Upper lobe of left lung (tissue), 4 donors: ENCODE results near the gene LRRC74B.

Experiments
- EP300 ChIP-seq, 4 donors: sonication (generic); formaldehyde crosslinking; IDR thresholded peaks; one replicate each; pipeline ENCODE4 v1.5.1; 2017; ENCODE audit warnings: antibody characterized with exemption in 4 of 4, control low read depth in 2 of 4
- POLR2A ChIP-seq, 4 donors: fragments of 450-650 bp; IDR thresholded peaks; one replicate each; pipeline ENCODE4 v1.5.1; 2016 to 2017; ENCODE audit warnings: antibody characterized with exemption in 4 of 4, mild to moderate bottlenecking in 2 of 4
- POLR2AphosphoS5 ChIP-seq, 2 donors: sonication (generic); formaldehyde crosslinking; IDR thresholded peaks; one replicate each; pipeline ENCODE4 v1.5.1; 2017; ENCODE audit warnings: antibody characterized with exemption in 2 of 2
- TF ChIP-seq, protein P1 (sequence below), 6 experiments: fragments of 450-650 bp in 4 of 6; fragments of 200-600 bp in 2 of 6; sonication (generic) in 2 of 6; IDR thresholded peaks; one replicate each; pipeline ENCODE4 v1.5.1; 2016 to 2019; ENCODE audit warnings: antibody characterized with exemption in 6 of 6

DNA sequence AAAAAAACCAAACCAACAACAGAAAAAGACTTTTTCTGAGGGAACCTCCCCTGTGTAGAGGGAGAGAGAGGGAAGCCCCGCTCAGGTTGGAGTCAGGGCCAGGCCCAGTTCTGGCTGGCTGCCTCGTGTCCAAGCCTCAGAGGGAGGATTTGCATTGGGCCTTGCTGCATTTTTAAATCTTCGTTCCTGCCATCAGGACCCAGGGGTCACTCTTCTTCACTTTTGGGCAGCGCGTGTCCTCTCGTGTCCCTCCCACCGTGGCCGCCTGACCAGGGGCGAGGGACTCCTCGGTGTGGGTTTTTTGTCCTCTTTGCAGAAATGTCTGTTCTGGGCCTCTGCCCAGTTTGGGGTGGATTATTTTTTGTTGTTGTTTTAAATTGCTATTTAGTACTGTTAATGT lies 57.9 kb downstream of the LRRC74B start:
- TF ChIP-seq, protein P1, sequence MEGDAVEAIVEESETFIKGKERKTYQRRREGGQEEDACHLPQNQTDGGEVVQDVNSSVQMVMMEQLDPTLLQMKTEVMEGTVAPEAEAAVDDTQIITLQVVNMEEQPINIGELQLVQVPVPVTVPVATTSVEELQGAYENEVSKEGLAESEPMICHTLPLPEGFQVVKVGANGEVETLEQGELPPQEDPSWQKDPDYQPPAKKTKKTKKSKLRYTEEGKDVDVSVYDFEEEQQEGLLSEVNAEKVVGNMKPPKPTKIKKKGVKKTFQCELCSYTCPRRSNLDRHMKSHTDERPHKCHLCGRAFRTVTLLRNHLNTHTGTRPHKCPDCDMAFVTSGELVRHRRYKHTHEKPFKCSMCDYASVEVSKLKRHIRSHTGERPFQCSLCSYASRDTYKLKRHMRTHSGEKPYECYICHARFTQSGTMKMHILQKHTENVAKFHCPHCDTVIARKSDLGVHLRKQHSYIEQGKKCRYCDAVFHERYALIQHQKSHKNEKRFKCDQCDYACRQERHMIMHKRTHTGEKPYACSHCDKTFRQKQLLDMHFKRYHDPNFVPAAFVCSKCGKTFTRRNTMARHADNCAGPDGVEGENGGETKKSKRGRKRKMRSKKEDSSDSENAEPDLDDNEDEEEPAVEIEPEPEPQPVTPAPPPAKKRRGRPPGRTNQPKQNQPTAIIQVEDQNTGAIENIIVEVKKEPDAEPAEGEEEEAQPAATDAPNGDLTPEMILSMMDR (IDR thresholded peaks at IDR 0.05), result no peak
- no peak for TF ChIP-seq POLR2A (IDR thresholded peaks at IDR 0.05)
- TF ChIP-seq EP300 (IDR thresholded peaks at IDR 0.05), result no peak
- TF ChIP-seq POLR2AphosphoS5 (IDR thresholded peaks at IDR 0.05), result no peak
